H1 (cell line): ENCODE measurements around the gene ASIC2. TPM values are rescaled to one million over a fixed set of nuclear protein-coding genes. Genes with fewer than 3 reads are reported as not detected.
"Not testable (repeated sequence)": the region's sequence is repeated elsewhere in the genome, so short reads cannot be mapped to it uniquely, and the experiment has no call there.

Experiments
- CTCF ChIA-PET: fragments of 300-600 bp; sonication (Branson Sonifier 250); formaldehyde crosslinking; loops from one replicate; lab custom pipeline; 2021; ENCODE audit not compliant: partially characterized antibody; lab: Charles Lee
- POLR2A ChIA-PET: fragments of 300-600 bp; sonication (Branson Sonifier 250); formaldehyde crosslinking; loops from one replicate; lab custom pipeline; 2021; ENCODE audit warnings: inconsistent platforms; ENCODE audit not compliant: partially characterized antibody; lab: Charles Lee
- DNase-seq, 2 experiments: peaks; one replicate each; pipeline versions ENCODE4 v3.0.0 to v3.0.0-alpha.2; 2010 to 2022; ENCODE audit warnings: low spot score in 2 of 2, low read depth in 1 of 2, mixed read lengths in 1 of 2
- FAIRE-seq: peaks from 2 replicates; lab custom pipeline; 2011; peaks lifted over from hg19 to GRCh38; lab: Jason Lieb, UNC
- H2AFZ ChIP-seq: 2 replicates; pipeline ENCODE4 v1.8.1; 2012; ENCODE audit warnings: low read length, inconsistent platforms
- H2AK5ac ChIP-seq: 2 replicates; pipeline ENCODE4 v1.6.1; 2013; ENCODE audit warnings: low read depth, low read length
- H2BK120ac ChIP-seq: replicated peaks from 2 replicates; pipeline ENCODE3; 2013; ENCODE audit warnings: low read depth, low read length, inconsistent platforms
- H2BK12ac ChIP-seq: 2 replicates; pipeline ENCODE4 v1.6.1; 2013; ENCODE audit warnings: low read depth, low read length
- H2BK15ac ChIP-seq: 2 replicates; pipeline ENCODE4 v1.6.1; 2013; ENCODE audit warnings: low read length
- H2BK20ac ChIP-seq: 2 replicates; pipeline ENCODE4 v1.6.1; 2013; ENCODE audit warnings: low read length
- H2BK5ac ChIP-seq: 2 replicates; pipeline ENCODE4 v1.6.1; 2013; ENCODE audit warnings: low read depth, low read length
- H3K14ac ChIP-seq: 2 replicates; pipeline ENCODE4 v1.6.1; 2013; ENCODE audit warnings: inconsistent platforms; ENCODE audit not compliant: insufficient read length
- H3K18ac ChIP-seq: 2 replicates; pipeline ENCODE4 v1.6.1; 2013; ENCODE audit warnings: low read length; ENCODE audit errors: extremely low read depth
- H3K23ac ChIP-seq: 2 replicates; pipeline ENCODE4 v1.6.1; 2013; ENCODE audit warnings: inconsistent platforms; ENCODE audit not compliant: insufficient read length
- H3K23me2 ChIP-seq: 2 replicates; pipeline ENCODE4 v1.6.1; 2013; ENCODE audit warnings: low read depth, low read length
- H3K27ac ChIP-seq: 2 replicates; pipeline ENCODE4 v1.6.1; 2011; ENCODE audit warnings: low read depth, low read length, inconsistent platforms
- H3K27me3 ChIP-seq, 4 experiments: replicated peaks in 1 of 4; 1 replicate in 1 of 4; 2 replicates in 3 of 4; pipeline versions ENCODE4 v1.6.1 to v1.8.1; 2011 to 2013; ENCODE audit warnings: low read length in 3 of 4, mild to moderate bottlenecking in 3 of 4, inconsistent platforms in 2 of 4, mixed read lengths in 2 of 4, moderate library complexity in 1 of 4; ENCODE audit not compliant: control insufficient read depth in 3 of 4, insufficient read depth in 3 of 4; ENCODE audit errors: extremely low read depth in 1 of 4
- H3K36me3 ChIP-seq, 4 experiments: 2 replicates each; pipeline versions ENCODE4 v1.6.1 to v1.8.1; 2011 to 2013; ENCODE audit warnings: mild to moderate bottlenecking in 4 of 4, low read length in 3 of 4, moderate library complexity in 2 of 4, control low read depth in 1 of 4, inconsistent platforms in 1 of 4; ENCODE audit not compliant: insufficient read depth in 4 of 4, control insufficient read depth in 2 of 4
- H3K4ac ChIP-seq: replicated peaks from 2 replicates; pipeline ENCODE3; 2013; ENCODE audit warnings: low read length, low read depth, mixed read lengths, inconsistent platforms; ENCODE audit not compliant: insufficient read length
- H3K4me1 ChIP-seq, 4 experiments: replicated peaks in 1 of 4; 1 replicate in 1 of 4; 2 replicates in 3 of 4; pipeline versions ENCODE4 v1.6.1 to v1.8.1; 2011 to 2013; ENCODE audit warnings: low read length in 3 of 4, inconsistent platforms in 2 of 4, mixed read lengths in 1 of 4; ENCODE audit not compliant: insufficient read depth in 4 of 4, control insufficient read depth in 3 of 4
- H3K4me2 ChIP-seq, 2 experiments: 2 replicates each; pipeline versions ENCODE4 v1.6.1 to v1.8.1; 2011 to 2013; ENCODE audit warnings: low read depth in 2 of 2, low read length in 2 of 2, control low read depth in 1 of 2, inconsistent platforms in 1 of 2, mild to moderate bottlenecking in 1 of 2; ENCODE audit not compliant: insufficient read depth in 1 of 2
- H3K4me3 ChIP-seq, 4 experiments: fragments of 200-600, 300-600 bp in 1 of 4; sonication (generic), shearing (Covaris generic), sonication (Bioruptor Twin) in 1 of 4; 2 replicates each; pipeline versions ENCODE4 v1.5.1 to v1.8.1; 2011 to 2016; ENCODE audit warnings: low read length in 4 of 4, low read depth in 3 of 4, control low read depth in 2 of 4, inconsistent platforms in 2 of 4, mild to moderate bottlenecking in 2 of 4, mixed read lengths in 1 of 4, moderate library complexity in 1 of 4; ENCODE audit not compliant: insufficient read depth in 2 of 4; ENCODE audit errors: extremely low read depth in 1 of 4
- H3K56ac ChIP-seq: replicated peaks from 2 replicates; pipeline ENCODE3; 2013; ENCODE audit warnings: low read depth, mild to moderate bottlenecking, mixed read lengths, low read length, inconsistent platforms; ENCODE audit not compliant: insufficient read length
- H3K79me1 ChIP-seq: 2 replicates; pipeline ENCODE4 v1.6.1; 2013; ENCODE audit warnings: low read depth, low read length, control low read depth
- H3K79me2 ChIP-seq, 2 experiments: 2 replicates each; pipeline versions ENCODE4 v1.6.1 to v1.8.1; 2012 to 2013; ENCODE audit warnings: low read length in 2 of 2, mild to moderate bottlenecking in 2 of 2, inconsistent platforms in 1 of 2; ENCODE audit not compliant: insufficient read depth in 2 of 2, control insufficient read depth in 1 of 2
- H3K9ac ChIP-seq, 4 experiments: replicated peaks in 1 of 4; 1 replicate in 1 of 4; 2 replicates in 3 of 4; pipeline versions ENCODE4 v1.6.1 to v1.8.1; 2011 to 2013; ENCODE audit warnings: low read depth in 3 of 4, low read length in 3 of 4, control low read depth in 2 of 4, mild to moderate bottlenecking in 2 of 4, moderate library complexity in 2 of 4, inconsistent platforms in 1 of 4; ENCODE audit errors: extremely low read depth in 1 of 4
- H3K9me3 ChIP-seq, 2 experiments: 2 replicates each; pipeline versions ENCODE4 v1.6.1 to v1.8.1; 2012 to 2013; ENCODE audit warnings: mild to moderate bottlenecking in 2 of 2, moderate library complexity in 2 of 2, control low read depth in 1 of 2, inconsistent platforms in 1 of 2, low read depth in 1 of 2, low read length in 1 of 2, mixed read lengths in 1 of 2; ENCODE audit not compliant: insufficient read depth in 2 of 2
- H4K20me1 ChIP-seq, 2 experiments: replicated peaks in 1 of 2; 2 replicates each; pipeline versions ENCODE3 to v1.8.1; 2011 to 2013; ENCODE audit warnings: inconsistent platforms in 2 of 2, low read length in 2 of 2, mild to moderate bottlenecking in 1 of 2; ENCODE audit not compliant: insufficient read depth in 2 of 2, control insufficient read depth in 1 of 2
- H4K5ac ChIP-seq: 2 replicates; pipeline ENCODE4 v1.6.1; 2013; ENCODE audit warnings: low read length, low read depth, mixed read lengths, inconsistent platforms; ENCODE audit not compliant: insufficient read length
- H4K8ac ChIP-seq: 2 replicates; pipeline ENCODE4 v1.8.0; 2013; ENCODE audit warnings: mild to moderate bottlenecking, moderate library complexity, low read length, inconsistent platforms; ENCODE audit not compliant: insufficient read depth; ENCODE audit errors: extremely low read depth
- H4K91ac ChIP-seq: replicated peaks from 2 replicates; pipeline ENCODE3; 2013; ENCODE audit warnings: low read length, mixed read lengths, inconsistent platforms; ENCODE audit not compliant: insufficient read length
- EGR1 ChIP-seq: IDR thresholded peaks from 2 replicates; pipeline ENCODE4 v1.6.1; 2011; ENCODE audit warnings: low read depth, low read length, borderline replicate concordance
- GTF2F1 ChIP-seq: IDR thresholded peaks from 2 replicates; pipeline ENCODE4 v1.6.1; 2012; ENCODE audit warnings: low read depth, low read length, improper control_type of control experiment, borderline replicate concordance
- POLR2A ChIP-seq, 2 experiments: IDR thresholded peaks; 1 replicate in 1 of 2; 2 replicates in 1 of 2; pipeline ENCODE4 v1.6.1; 2011; ENCODE audit warnings: low read depth in 2 of 2, low read length in 2 of 2, mild to moderate bottlenecking in 2 of 2; ENCODE audit errors: control extremely low read depth in 1 of 2
- POU5F1 ChIP-seq: IDR thresholded peaks from 2 replicates; pipeline ENCODE4 v1.6.1; 2011; ENCODE audit warnings: low read depth, mild to moderate bottlenecking, low read length, moderate library complexity
- RBBP5 ChIP-seq: IDR thresholded peaks from 2 replicates; pipeline ENCODE4 v1.7.1; 2012; ENCODE audit warnings: low read depth, mild to moderate bottlenecking, inconsistent platforms, low read length, moderate library complexity, borderline replicate concordance
- SP4 ChIP-seq: IDR thresholded peaks from 2 replicates; pipeline ENCODE4 v1.6.1; 2012; ENCODE audit warnings: low read length, inconsistent platforms
- SRF ChIP-seq: IDR thresholded peaks from 2 replicates; pipeline ENCODE4 v1.6.1; 2011; ENCODE audit warnings: mild to moderate bottlenecking, low read depth, low read length, moderate library complexity
- WGBS, 2 experiments: shearing (Covaris generic) in 1 of 2; methylation state at CpG; one replicate each; pipeline versions ENCODE4 v1.1.6 to v1.1.7; 2013 to 2015; ENCODE audit warnings: low lambda C conversion rate in 2 of 2, mixed read lengths in 2 of 2, inconsistent platforms in 1 of 2, low coverage in 1 of 2, missing lambda C conversion rate in 1 of 2; ENCODE audit not compliant: insufficient replicate concordance in 2 of 2, insufficient coverage in 1 of 2, insufficient read length in 1 of 2; ENCODE audit errors: extremely low coverage in 1 of 2, missing lambda C conversion rate in 1 of 2; 5-methylcytosine and 5-hydroxymethylcytosine counted together
- polyA plus RNA-seq, 7 experiments: library from polyadenylated mRNA; depleted of rRNA in 3 of 7; stranded (reverse) in 5 of 7; unstranded in 2 of 7; fragments of >200 nt in 5 of 7; fragments of 200-250 nt in 2 of 7; gene quantifications; 1 replicate in 5 of 7; 2 replicates in 1 of 7; 4 replicates in 1 of 7; pipeline versions ENCODE4 v1.2.1 to v1.2.3, GENCODE V29; 2011 to 2013; ENCODE audit warnings: missing spikeins in 2 of 7, mixed read lengths in 2 of 7
- total RNA-seq: library from RNA; stranded (reverse); fragmentation: NEBNext Ultra II Directional; extraction: Animal tissue kit (Norgen Biotek cat#: 25700); gene quantifications from 2 replicates; pipeline ENCODE4 v1.2.1, GENCODE V29; 2021

ASIC2 gene
- total and polyA plus RNA-seq, 2 of the 8 experiments (the other 6 are each of a cell fraction or from before 2014, with no cell fraction given) = 0.86 to 1.2 TPM

DNA sequence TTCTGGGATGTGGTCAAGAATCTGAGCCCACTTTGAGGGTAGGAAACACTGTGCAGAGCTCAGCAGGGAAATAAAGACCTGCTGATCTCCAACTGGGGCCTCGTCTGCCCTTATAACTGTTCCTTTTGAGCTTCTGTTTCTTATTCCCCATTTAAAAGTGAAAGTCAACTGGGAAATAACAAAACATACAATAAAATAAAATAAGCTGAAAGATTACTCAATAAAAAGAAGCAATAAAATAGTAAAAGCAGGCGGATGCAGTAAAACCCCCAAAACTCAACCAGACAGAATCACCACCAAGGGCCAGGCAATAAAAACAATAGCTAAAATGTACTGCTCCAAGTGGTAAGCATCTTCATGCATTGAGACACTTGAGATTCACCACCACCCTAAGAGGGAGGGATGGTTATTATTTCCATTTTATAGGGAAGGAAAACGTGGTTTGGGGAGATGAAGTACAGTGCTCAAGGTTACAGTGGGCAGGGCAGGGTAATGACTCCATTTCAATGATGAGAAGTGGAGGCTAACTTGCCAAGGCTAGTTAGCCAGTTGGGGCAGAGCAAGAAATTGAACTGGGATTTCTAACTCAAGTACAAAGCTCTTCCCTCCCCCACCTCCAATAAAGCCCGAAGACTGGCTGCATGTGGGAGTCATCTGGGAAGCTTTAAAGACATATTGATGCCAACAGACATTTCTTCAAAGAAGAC lies 307.9 kb downstream of the ASIC2 start (continued):
- TF ChIP-seq RBBP5 = no peak
- no peak for TF ChIP-seq POLR2A (IDR thresholded peaks at IDR 0.05; ENCODE audit: control extremely low read depth in 1 of 2, low read depth in 2 of 2, low read length in 2 of 2)
- TF ChIP-seq SP4 = no peak
- TF ChIP-seq GTF2F1 = no peak
- no peak for TF ChIP-seq POU5F1
- TF ChIP-seq SRF = no peak
- TF ChIP-seq EGR1 = no peak

DNA sequence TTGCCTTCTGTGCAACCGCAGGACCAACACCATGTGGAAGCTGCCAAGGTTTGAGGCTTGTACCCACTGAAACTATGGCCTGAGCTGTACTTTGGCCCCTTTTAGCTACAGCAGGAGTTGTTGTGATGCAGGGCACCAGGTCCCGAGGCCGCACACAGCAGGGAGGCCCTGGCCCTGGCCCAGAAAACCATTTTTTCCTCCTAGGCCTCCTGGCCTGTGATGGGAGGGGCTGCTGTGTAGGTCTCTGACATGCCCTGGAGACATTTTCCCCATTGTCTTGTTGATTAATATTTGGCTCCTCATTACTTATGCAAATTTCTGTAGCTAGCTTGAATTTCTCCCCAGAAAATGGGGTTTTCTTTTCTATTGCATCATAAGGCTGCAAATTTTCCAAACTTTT lies 311.5 kb downstream of the ASIC2 start:
- DNase-seq, H4K20me1 ChIP-seq, H3K4ac ChIP-seq, H2AFZ ChIP-seq, H3K9ac ChIP-seq, H3K27me3 ChIP-seq, H3K36me3 ChIP-seq, H3K14ac ChIP-seq, H2BK5ac ChIP-seq, CTCF ChIA-PET, H3K56ac ChIP-seq, FAIRE-seq, H3K4me1 ChIP-seq, H3K79me1 ChIP-seq, H2BK20ac ChIP-seq, H3K23ac ChIP-seq, H3K4me3 ChIP-seq, H2BK15ac ChIP-seq, H3K27ac ChIP-seq, H2AK5ac ChIP-seq, H3K79me2 ChIP-seq, H4K8ac ChIP-seq, H4K5ac ChIP-seq, H2BK12ac ChIP-seq, H4K91ac ChIP-seq, H2BK120ac ChIP-seq, H3K18ac ChIP-seq, H3K23me2 ChIP-seq, H3K4me2 ChIP-seq: not testable (repeated sequence)
- WGBS, 2 experiments = 96% methylated on average over 3 of the region's 3 CpGs; no CpG with 5 or more reads in 1 of the 2 experiments
- H3K9me3 ChIP-seq = peaks cover 11 to 14% of the 10 kb centered on the region in 2 experiments
- POLR2A ChIA-PET = interaction anchor here (0.6 kb wide), 1 partner anchor 107 kb away, joined by 3 read pairs; no protein-coding TSS in a partner anchor
